ENCODE data around the gene SCN1B. TPM values are rescaled to one million over a fixed set of nuclear protein-coding genes. Genes with fewer than 3 reads are reported as not detected.
A peak's percentile ranks its signal among the peaks of the same experiment; 100 is the strongest.

Gene SCN1B
- total RNA-seq, 1 donor from 2014 or later = 5.8 TPM

DNA sequence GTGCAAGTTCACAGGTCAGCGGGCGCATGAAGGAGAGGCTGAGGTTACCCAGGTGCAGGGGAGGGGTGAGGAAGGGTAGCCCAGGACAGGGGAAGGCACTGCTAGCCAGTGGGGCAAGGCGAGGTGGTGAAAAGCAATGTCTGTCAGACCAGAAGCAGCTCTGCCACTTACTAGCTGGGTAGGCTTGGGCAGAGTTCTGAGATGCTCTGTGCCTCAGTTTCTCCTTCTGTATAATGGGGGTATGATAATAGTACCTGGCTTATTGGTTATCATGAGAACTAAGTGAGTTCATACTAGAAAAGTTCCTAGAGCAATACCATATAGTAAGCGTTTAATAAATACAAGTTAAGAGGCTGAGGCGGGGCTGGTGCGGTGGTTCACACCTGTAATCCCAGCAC, 14.3 kb upstream of the SCN1B start:
- DNase-seq (ENCODE audit: low spot score) = no peak
- TF ChIP-seq, protein P1, sequence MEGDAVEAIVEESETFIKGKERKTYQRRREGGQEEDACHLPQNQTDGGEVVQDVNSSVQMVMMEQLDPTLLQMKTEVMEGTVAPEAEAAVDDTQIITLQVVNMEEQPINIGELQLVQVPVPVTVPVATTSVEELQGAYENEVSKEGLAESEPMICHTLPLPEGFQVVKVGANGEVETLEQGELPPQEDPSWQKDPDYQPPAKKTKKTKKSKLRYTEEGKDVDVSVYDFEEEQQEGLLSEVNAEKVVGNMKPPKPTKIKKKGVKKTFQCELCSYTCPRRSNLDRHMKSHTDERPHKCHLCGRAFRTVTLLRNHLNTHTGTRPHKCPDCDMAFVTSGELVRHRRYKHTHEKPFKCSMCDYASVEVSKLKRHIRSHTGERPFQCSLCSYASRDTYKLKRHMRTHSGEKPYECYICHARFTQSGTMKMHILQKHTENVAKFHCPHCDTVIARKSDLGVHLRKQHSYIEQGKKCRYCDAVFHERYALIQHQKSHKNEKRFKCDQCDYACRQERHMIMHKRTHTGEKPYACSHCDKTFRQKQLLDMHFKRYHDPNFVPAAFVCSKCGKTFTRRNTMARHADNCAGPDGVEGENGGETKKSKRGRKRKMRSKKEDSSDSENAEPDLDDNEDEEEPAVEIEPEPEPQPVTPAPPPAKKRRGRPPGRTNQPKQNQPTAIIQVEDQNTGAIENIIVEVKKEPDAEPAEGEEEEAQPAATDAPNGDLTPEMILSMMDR (IDR thresholded peaks at IDR 0.05) = no peak
- Mint-ChIP-seq H3K4me1 (ENCODE audit: low read depth) (no peaks in the 10 kb centered on the region), H3K27me3 (ENCODE audit: low read depth) (no peaks in the 10 kb centered on the region), H3K9me3 (ENCODE audit: low read depth) (no peaks in the 10 kb centered on the region), H3K36me3 (ENCODE audit: low read depth) (peaks cover 33% of the 10 kb centered on the region), H3K4me3 (ENCODE audit: unreplicated experiment) (no peak overlapping the region), H3K27ac (ENCODE audit: unreplicated experiment) (no peak overlapping the region)

DNA sequence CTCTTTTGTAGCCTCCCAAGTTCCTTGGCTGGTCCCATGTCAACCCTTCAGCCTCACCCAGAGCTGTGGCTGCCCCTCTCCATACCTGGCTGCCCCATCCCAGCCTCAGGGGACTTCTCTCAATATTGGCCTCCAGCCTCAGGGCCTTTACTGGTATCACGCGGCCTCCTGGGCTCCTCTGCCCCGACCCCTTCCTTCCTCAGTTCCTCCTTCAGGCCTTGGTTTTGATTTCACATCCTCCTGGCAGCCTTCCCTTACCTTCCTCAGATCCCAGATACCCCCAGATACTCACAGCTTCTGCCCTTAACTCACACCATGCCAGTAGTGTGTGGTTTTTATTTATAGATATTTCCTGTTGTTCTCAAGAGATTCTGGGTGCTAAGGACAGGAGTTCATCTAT, 12.8 kb upstream of the SCN1B start:
- Mint-ChIP-seq H3K27ac (ENCODE audit: unreplicated experiment) (peak overlapping the region; percentile 42), H3K9me3 (ENCODE audit: low read depth) (no peaks in the 10 kb centered on the region), H3K4me3 (ENCODE audit: unreplicated experiment) (no peak overlapping the region), H3K4me1 (ENCODE audit: low read depth) (no peaks in the 10 kb centered on the region), H3K27me3 (ENCODE audit: low read depth) (no peaks in the 10 kb centered on the region), H3K36me3 (ENCODE audit: low read depth) (peaks cover 40% of the 10 kb centered on the region)
- TF ChIP-seq, protein P1 (IDR thresholded peaks at IDR 0.05) = no peak
- no peak for DNase-seq (ENCODE audit: low spot score)

DNA sequence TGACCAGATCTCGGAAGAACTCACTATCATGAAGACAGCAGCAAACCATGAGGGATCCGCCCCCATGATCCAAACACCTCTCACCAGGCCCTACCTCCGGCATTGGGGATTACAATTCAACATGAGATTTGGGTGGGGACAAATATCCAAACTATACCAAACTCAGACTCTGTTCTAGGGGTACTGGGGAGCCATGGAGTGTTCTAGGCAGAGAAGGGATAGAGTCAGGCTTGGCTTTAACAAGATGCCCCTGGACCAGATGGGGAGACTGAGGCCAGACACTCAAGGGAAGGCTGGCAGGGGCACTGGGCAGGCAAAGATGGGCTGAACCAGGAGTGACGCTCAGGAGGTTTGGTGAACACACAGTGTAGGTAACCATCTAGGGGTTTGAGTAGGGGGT, 11.9 kb upstream of the SCN1B start:
- no peak for DNase-seq (ENCODE audit: low spot score)
- Mint-ChIP-seq H3K4me3 (ENCODE audit: unreplicated experiment) (no peak overlapping the region), H3K27me3 (ENCODE audit: low read depth) (no peaks in the 10 kb centered on the region), H3K9me3 (ENCODE audit: low read depth) (no peaks in the 10 kb centered on the region), H3K36me3 (ENCODE audit: low read depth) (peaks cover 37% of the 10 kb centered on the region), H3K4me1 (ENCODE audit: low read depth) (no peaks in the 10 kb centered on the region), H3K27ac (ENCODE audit: unreplicated experiment) (no peak overlapping the region)
- TF ChIP-seq, protein P1 (IDR thresholded peaks at IDR 0.05) = no peak

DNA sequence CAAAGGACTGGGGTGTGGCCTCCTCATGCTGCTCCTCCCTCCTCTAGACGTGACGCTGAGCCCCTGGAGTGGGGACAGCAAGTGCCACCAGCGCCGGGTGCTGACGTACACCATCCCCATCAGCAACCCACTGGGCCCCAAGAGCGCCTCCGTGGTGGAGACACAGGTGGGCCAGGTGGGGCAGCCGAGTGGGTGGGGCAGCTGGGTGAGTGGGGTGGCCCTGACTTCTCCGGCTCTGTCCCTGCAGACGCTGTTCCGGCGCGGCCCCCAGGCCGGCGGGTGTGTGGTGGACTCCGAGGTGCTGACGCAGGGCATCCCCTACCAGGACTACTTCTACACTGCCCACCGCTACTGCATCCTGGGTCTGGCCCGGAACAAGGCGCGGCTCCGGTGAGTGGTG, 11.1 kb upstream of the SCN1B start:
- no peaks in the 10 kb centered on the region for H3K27me3 Mint-ChIP-seq (ENCODE audit: low read depth)
- H3K27ac Mint-ChIP-seq (ENCODE audit: unreplicated experiment) = no peak overlapping the region
- no peaks in the 10 kb centered on the region for H3K9me3 Mint-ChIP-seq (ENCODE audit: low read depth)
- TF ChIP-seq, protein P1 (IDR thresholded peaks at IDR 0.05) = no peak
- H3K36me3 Mint-ChIP-seq (ENCODE audit: low read depth) = peaks cover 37% of the 10 kb centered on the region
- DNase-seq (ENCODE audit: low spot score) = no peak
- H3K4me1 Mint-ChIP-seq (ENCODE audit: low read depth) = no peaks in the 10 kb centered on the region
- no peak overlapping the region for H3K4me3 Mint-ChIP-seq (ENCODE audit: unreplicated experiment)

DNA sequence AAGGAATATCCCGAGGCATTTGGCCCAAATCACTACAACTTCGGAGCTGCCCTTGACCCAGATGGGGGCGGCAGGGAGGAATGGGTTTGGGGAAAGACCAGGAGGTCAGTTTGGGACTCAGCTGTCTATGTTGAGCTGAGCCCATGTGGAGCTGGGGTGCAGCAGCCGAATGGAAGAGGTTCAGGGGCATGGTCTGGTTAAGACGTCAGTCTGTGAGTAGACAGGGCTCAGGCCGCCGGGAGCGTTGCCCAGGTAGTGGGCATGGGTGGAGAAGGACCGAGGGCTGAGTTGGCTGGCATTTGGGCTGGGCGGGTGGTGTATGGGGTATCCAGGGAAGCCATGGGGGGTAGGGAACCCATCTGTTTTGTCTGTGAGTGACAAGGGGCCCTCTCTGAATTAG, 9.3 kb upstream of the SCN1B start:
- Mint-ChIP-seq H3K9me3 (ENCODE audit: low read depth) (no peaks in the 10 kb centered on the region), H3K4me3 (ENCODE audit: unreplicated experiment) (no peak overlapping the region), H3K27ac (ENCODE audit: unreplicated experiment) (no peak overlapping the region), H3K4me1 (ENCODE audit: low read depth) (no peaks in the 10 kb centered on the region), H3K27me3 (ENCODE audit: low read depth) (no peaks in the 10 kb centered on the region), H3K36me3 (ENCODE audit: low read depth) (peaks cover 38% of the 10 kb centered on the region)
- no peak for DNase-seq (ENCODE audit: low spot score)
- TF ChIP-seq, protein P1 (IDR thresholded peaks at IDR 0.05) = no peak

All from chondrocyte (in vitro differentiated cells).